Measurements from ENCODE around the gene TAP1. TPM values are rescaled to one million over a fixed set of nuclear protein-coding genes. Genes with fewer than 3 reads are reported as not detected.

TAP1 gene
- total RNA-seq, 4 donors from 2014 or later: 24.6 to 41.8 (median 26.5) TPM

GRCh38 chr6:32816746-32817204 is 36.7 kb downstream of the TAP1 start, which contains the start of gene HLA-DOB:
TSS of gene HLA-DOB (minus strand) at chr6:32817002. CDS start at chr6:32816951, 51 bp downstream.
- Histone ChIP-seq H3K4me1 (no peaks in the 10 kb centered on the region), H3K27me3 (peaks cover 14% of the 10 kb centered on the region), H3K27ac (no peak within 1 kb of the TSS), H3K9me3 (no peaks in the 10 kb centered on the region), H3K36me3 (no peaks in the 10 kb centered on the region), H3K4me3 (no peak within 1 kb of the TSS)
- WGBS, 2 donors (ENCODE audit: low coverage in 1 of 2): 50 to 69% methylated on average over 2 to 3 of the region's 3 CpGs
- ATAC-seq: peak; percentile 48
- TF ChIP-seq EP300 (IDR thresholded peaks at IDR 0.05) (no peak), POLR2AphosphoS5 (IDR thresholded peaks at IDR 0.05) (no peak)

- Histone ChIP-seq H3K36me3 (no peaks in the 10 kb centered on the region), H3K4me1 (no peaks in the 10 kb centered on the region), H3K27ac (no peak overlapping the region), H3K9me3 (no peaks in the 10 kb centered on the region), H3K4me3 (no peak overlapping the region), H3K27me3 (peaks cover 14% of the 10 kb centered on the region)
- TF ChIP-seq POLR2A (IDR thresholded peaks at IDR 0.05) (no peak), POLR2AphosphoS5 (IDR thresholded peaks at IDR 0.05) (no peak), CTCF (IDR thresholded peaks at IDR 0.05) (no peak), EP300 (IDR thresholded peaks at IDR 0.05) (no peak)
- 82 to 88% methylated on average over 2 of the region's 2 CpGs for WGBS, 2 donors (ENCODE audit: low coverage in 1 of 2)
- ATAC-seq: no peak
Observed at GRCh38 chr6:32815996-32816395, 37.5 kb downstream of the TAP1 start.

- Histone ChIP-seq H3K27me3 (peaks cover 14% of the 10 kb centered on the region), H3K36me3 (no peaks in the 10 kb centered on the region), H3K4me1 (no peaks in the 10 kb centered on the region), H3K27ac (no peak overlapping the region), H3K4me3 (no peak overlapping the region), H3K9me3 (no peaks in the 10 kb centered on the region)
- 64% methylated on average over 4 of the region's 5 CpGs; no CpG with 5 or more reads in 1 of the 2 donors for WGBS, 2 donors (ENCODE audit: low coverage in 1 of 2)
- TF ChIP-seq POLR2AphosphoS5 (IDR thresholded peaks at IDR 0.05): no peak
- no peak for TF ChIP-seq POLR2A (IDR thresholded peaks at IDR 0.05)
- TF ChIP-seq EP300 (IDR thresholded peaks at IDR 0.05): no peak
- TF ChIP-seq CTCF (IDR thresholded peaks at IDR 0.05): no peak
- ATAC-seq: no peak
Observed at GRCh38 chr6:32815115-32815514, 38.4 kb downstream of the TAP1 start.

GRCh38 chr6:32814145-32814544 is 39.4 kb downstream of the TAP1 start:
- 71 to 94% methylated on average over 1 to 2 of the region's 2 CpGs for WGBS, 2 donors (ENCODE audit: low coverage in 1 of 2)
- Histone ChIP-seq H3K27me3 (peaks cover 14% of the 10 kb centered on the region), H3K36me3 (no peaks in the 10 kb centered on the region), H3K4me1 (no peaks in the 10 kb centered on the region), H3K4me3 (no peak overlapping the region), H3K27ac (no peak overlapping the region), H3K9me3 (no peaks in the 10 kb centered on the region)
- ATAC-seq: no peak
- TF ChIP-seq EP300 (IDR thresholded peaks at IDR 0.05) (no peak), CTCF (IDR thresholded peaks at IDR 0.05) (no peak), POLR2A (IDR thresholded peaks at IDR 0.05) (no peak), POLR2AphosphoS5 (IDR thresholded peaks at IDR 0.05) (no peak)

GRCh38 chr6:32809171-32809570 is 44.3 kb downstream of the TAP1 start:
- Histone ChIP-seq H3K4me3 (no peak overlapping the region), H3K4me1 (no peaks in the 10 kb centered on the region), H3K9me3 (no peaks in the 10 kb centered on the region), H3K27ac (no peak overlapping the region), H3K36me3 (no peaks in the 10 kb centered on the region), H3K27me3 (peaks cover 32% of the 10 kb centered on the region)
- TF ChIP-seq CTCF (IDR thresholded peaks at IDR 0.05) (no peak), POLR2AphosphoS5 (IDR thresholded peaks at IDR 0.05) (no peak)
- 0 to 45% methylated on average over 1 of the region's 1 CpG for WGBS, 2 donors (ENCODE audit: low coverage in 1 of 2)
- no peak for ATAC-seq
